Esophagus (tissue), 2 donors: Measurements from ENCODE around the gene PDE4D. TPM values are rescaled to one million over a fixed set of nuclear protein-coding genes. Genes with fewer than 3 reads are reported as not detected.

Experiments
- H3K27ac ChIP-seq, 2 donors: one replicate each; pipeline ENCODE4 v1.5.1; 2013; ENCODE audit warnings: low read depth in 2 of 2, mild to moderate bottlenecking in 2 of 2, inconsistent platforms in 1 of 2, low read length in 1 of 2, moderate library complexity in 1 of 2
- H3K27me3 ChIP-seq, 2 donors: one replicate each; pipeline ENCODE4 v1.6.1; 2013; ENCODE audit warnings: low read length in 2 of 2, control low read depth in 1 of 2, mild to moderate bottlenecking in 1 of 2; ENCODE audit not compliant: insufficient read depth in 2 of 2, control insufficient read depth in 1 of 2
- H3K36me3 ChIP-seq, 2 donors: one replicate each; pipeline ENCODE4 v1.6.1; 2013; ENCODE audit warnings: low read length in 1 of 2; ENCODE audit not compliant: control insufficient read depth in 2 of 2, insufficient read depth in 2 of 2
- H3K4me1 ChIP-seq, 2 donors: one replicate each; pipeline ENCODE4 v1.6.1; 2013; ENCODE audit warnings: low read length in 1 of 2; ENCODE audit not compliant: control insufficient read depth in 2 of 2, insufficient read depth in 2 of 2
- H3K4me3 ChIP-seq, 2 donors: one replicate each; pipeline ENCODE4 v1.5.1; 2013; ENCODE audit warnings: low read length in 2 of 2, mild to moderate bottlenecking in 2 of 2, low read depth in 1 of 2, moderate library complexity in 1 of 2
- H3K9me3 ChIP-seq, 2 donors: one replicate each; pipeline ENCODE4 v1.6.1; 2013; ENCODE audit warnings: mild to moderate bottlenecking in 2 of 2, low read depth in 1 of 2, low read length in 1 of 2, moderate library complexity in 1 of 2; ENCODE audit not compliant: control insufficient read depth in 2 of 2, insufficient read depth in 1 of 2
- WGBS, 2 donors: extraction: QIAGEN DNeasy Blood & Tissue Kit; methylation state at CpG; one replicate each; pipeline ENCODE4 v1.1.7; 2013; 5-methylcytosine and 5-hydroxymethylcytosine counted together
- polyA plus RNA-seq, 2 donors: library from polyadenylated mRNA; stranded (reverse); fragments of 200-250 nt; gene quantifications; one replicate each; pipeline ENCODE4 v1.2.3, GENCODE V29; 2013
- donor health status: healthy with polysubstance abuse.
- donor health status: Bipolar disorder and iron deficiency.

PDE4D gene
- polyA plus RNA-seq, 2 donors: 1.5 to 2.5 TPM

DNA sequence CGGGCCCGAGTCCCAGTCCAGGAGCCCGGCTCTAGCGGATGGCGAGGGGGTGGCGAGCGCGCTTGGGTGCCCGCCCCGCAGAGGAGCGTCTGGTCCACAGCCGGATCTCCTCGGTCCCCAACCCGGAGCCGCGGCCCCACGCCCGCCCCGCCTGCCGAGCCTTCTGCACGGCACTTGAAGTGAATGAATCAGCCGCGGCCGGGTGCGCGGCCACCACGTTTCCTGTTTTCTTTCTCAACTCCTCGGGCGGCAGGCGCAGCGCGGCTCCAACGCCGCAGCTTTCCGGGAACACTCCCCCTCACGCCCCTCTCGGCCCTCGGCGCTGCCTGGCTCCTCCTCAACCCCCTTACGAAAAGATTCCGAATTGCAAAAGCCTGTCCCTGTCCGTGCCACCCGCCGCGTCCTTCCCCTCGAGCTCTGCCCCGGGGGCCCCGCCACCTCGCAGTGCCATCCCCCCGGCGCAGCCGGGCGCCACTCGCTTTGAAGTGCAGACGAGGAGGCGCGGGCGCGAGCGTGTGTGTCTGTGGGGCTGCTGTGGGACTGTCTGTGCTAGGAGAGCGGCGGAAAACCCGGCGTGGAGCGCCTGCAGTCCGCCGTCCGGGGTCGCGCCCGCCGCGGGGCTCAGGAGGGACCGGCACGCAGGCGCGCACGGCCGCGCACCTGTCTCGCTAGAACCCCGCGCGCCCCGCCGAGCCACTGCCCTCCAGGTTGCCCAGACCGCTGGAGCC lies 854.1 kb downstream of the PDE4D start:
- peak overlapping the region; percentile 60 to 74 for H3K4me3 ChIP-seq
- no peaks in the 10 kb centered on the region for H3K9me3 ChIP-seq
- H3K36me3 ChIP-seq: no peaks in the 10 kb centered on the region
- no peaks in the 10 kb centered on the region for H3K27me3 ChIP-seq
- H3K4me1 ChIP-seq: peaks cover 0 to 5% of the 10 kb centered on the region in 2 donors
- 1% methylated on average over 84 to 87 of the region's 87 CpGs for WGBS, 2 donors
- H3K27ac ChIP-seq: peak overlapping the region; percentile 75 to 87

DNA sequence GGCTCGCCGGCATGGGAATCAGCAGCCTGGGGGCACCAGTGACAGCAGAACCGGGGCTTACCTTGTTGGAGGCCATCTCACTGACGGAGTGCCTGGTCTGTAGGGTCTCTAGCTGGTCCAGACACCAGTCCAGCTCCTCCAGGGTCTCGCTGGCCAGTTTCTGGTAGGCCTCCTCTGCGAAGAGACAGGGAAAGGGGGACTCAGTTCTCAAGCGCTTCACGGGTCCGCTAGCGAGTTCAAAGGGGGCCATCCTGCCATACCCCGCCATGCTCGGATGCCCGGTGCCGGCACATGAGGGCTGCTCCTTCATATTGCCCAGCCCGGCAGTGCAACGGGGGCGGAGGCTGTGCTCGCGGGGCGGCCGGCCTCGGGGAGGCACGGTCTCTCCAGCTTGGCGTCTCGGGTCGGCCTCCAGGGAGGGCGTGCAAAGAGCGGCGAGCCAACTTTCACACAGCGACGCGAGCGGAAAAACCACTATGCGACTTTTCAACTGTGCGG lies 854.7 kb downstream of the PDE4D start:
- 5% methylated on average over 35 of the region's 35 CpGs for WGBS, 2 donors
- peak overlapping the region; percentile 75 to 87 for H3K27ac ChIP-seq
- peaks cover 0 to 5% of the 10 kb centered on the region in 2 donors for H3K4me1 ChIP-seq

GRCh38 chr5:59037941-59038797 lies 855.4 kb downstream of the PDE4D start:
- 55 to 59% methylated on average over 10 of the region's 10 CpGs for WGBS, 2 donors
- no peaks in the 10 kb centered on the region for H3K27me3 ChIP-seq
- no peaks in the 10 kb centered on the region for H3K36me3 ChIP-seq
- no peaks in the 10 kb centered on the region for H3K9me3 ChIP-seq
- H3K27ac ChIP-seq: peak overlapping the region; percentile 75 to 87
- peak overlapping the region; percentile 60 to 74 for H3K4me3 ChIP-seq
- H3K4me1 ChIP-seq: peaks cover 0 to 5% of the 10 kb centered on the region in 2 donors

More for the DNA sequence above, 854.7 kb downstream of the PDE4D start:
- H3K36me3 ChIP-seq: no peaks in the 10 kb centered on the region
- no peaks in the 10 kb centered on the region for H3K9me3 ChIP-seq
- no peaks in the 10 kb centered on the region for H3K27me3 ChIP-seq
- H3K4me3 ChIP-seq: peak overlapping the region; percentile 60 to 74

- Histone ChIP-seq H3K27me3 (no peaks in the 10 kb centered on the region), H3K27ac (peak overlapping the region in 1 of 2 donors; percentile 13), H3K4me3 (peak overlapping the region in 1 of 2 donors; percentile 11), H3K9me3 (no peaks in the 10 kb centered on the region), H3K4me1 (peaks cover 0 to 5% of the 10 kb centered on the region in 2 donors), H3K36me3 (no peaks in the 10 kb centered on the region)
- WGBS, 2 donors: 72 to 73% methylated on average over 2 of the region's 2 CpGs
Measured at GRCh38 chr5:59037453-59037852, 856.1 kb downstream of the PDE4D start.

- Histone ChIP-seq H3K27ac (no peak overlapping the region), H3K9me3 (no peaks in the 10 kb centered on the region), H3K4me3 (peak overlapping the region in 1 of 2 donors; percentile 11), H3K27me3 (no peaks in the 10 kb centered on the region), H3K36me3 (no peaks in the 10 kb centered on the region), H3K4me1 (peaks cover 0 to 5% of the 10 kb centered on the region in 2 donors)
- WGBS, 2 donors: 79% methylated on average over 2 of the region's 2 CpGs
Measured at GRCh38 chr5:59037041-59037440, 856.5 kb downstream of the PDE4D start.

DNA sequence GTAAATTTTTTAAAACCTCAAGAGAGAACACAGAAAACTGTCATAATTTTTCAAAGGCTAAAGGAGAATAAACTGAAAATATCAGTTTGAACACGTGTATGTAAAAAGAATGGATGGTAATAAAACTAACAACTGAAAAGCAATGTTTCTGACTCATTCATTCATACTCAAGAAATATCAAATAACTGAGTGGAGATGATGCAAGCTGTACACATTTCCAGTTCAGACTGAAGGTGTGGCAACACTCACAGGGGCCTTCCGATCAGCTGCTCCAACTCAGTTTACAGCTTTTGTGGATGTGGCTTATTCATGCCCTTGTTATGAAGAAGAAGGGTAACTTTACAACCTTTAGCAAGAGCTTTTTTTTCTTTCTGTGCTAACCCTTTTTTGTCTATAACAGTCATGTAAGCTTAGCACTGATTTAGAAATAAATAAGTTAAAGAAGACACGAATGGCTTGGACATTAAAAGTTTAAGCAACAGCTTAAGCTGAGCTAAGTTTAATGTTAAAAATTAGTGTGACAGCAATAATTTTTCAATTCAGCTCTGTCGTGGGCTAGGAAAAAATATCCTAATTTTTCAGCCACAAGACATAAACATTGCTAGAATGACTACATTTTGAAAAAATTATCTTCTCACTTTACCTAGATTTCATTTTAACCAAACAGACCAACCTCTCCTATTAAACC lies 857.1 kb downstream of the PDE4D start:
- no peaks in the 10 kb centered on the region for H3K36me3 ChIP-seq
- H3K27ac ChIP-seq: no peak overlapping the region
- peaks cover 0 to 5% of the 10 kb centered on the region in 2 donors for H3K4me1 ChIP-seq
- H3K9me3 ChIP-seq: no peaks in the 10 kb centered on the region
- no peaks in the 10 kb centered on the region for H3K27me3 ChIP-seq
- H3K4me3 ChIP-seq: no peak overlapping the region
- WGBS, 2 donors: 50 to 56% methylated on average over 4 of the region's 4 CpGs

DNA sequence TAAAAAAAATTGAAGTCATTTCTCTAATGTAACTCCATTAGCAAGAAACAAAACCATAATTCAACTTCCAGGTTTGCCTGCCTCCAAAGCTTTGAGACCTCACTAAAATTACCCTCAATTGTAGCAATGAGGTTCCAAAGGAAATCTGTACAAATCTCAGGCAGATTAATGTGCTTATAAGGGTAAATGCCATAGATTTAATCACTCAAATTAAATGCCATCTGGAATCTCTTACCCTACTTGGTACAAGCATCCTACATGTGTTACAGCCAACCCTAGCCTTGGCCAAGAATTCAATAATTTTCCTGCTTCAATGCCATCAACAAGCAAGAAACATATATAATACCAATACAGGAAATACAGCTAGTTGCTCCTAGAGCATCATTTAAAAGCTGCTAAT lies 857.8 kb downstream of the PDE4D start:
- Histone ChIP-seq H3K9me3 (no peaks in the 10 kb centered on the region), H3K36me3 (no peaks in the 10 kb centered on the region), H3K27me3 (no peaks in the 10 kb centered on the region), H3K27ac (no peak overlapping the region), H3K4me1 (peaks cover 0 to 5% of the 10 kb centered on the region in 2 donors), H3K4me3 (no peak overlapping the region)

GRCh38 chr5:59034498-59035186 lies 858.9 kb downstream of the PDE4D start:
- H3K27ac ChIP-seq: no peak overlapping the region
- no peaks in the 10 kb centered on the region for H3K27me3 ChIP-seq
- H3K4me3 ChIP-seq: no peak overlapping the region
- peaks cover 0 to 5% of the 10 kb centered on the region in 2 donors for H3K4me1 ChIP-seq
- H3K9me3 ChIP-seq: no peaks in the 10 kb centered on the region
- no peaks in the 10 kb centered on the region for H3K36me3 ChIP-seq
- WGBS, 2 donors: 67% methylated on average over 3 of the region's 3 CpGs
